Amygdala (tissue), 56 donors: ENCODE results near the gene PGK2.
"Not testable (repeated sequence)": the region's sequence is repeated elsewhere in the genome, so short reads cannot be mapped to it uniquely, and the experiment has no call there.

Experiments
- DNase-seq, 56 donors: peaks; one replicate each; lab custom pipeline; 2025; lab: John Stamatoyannopoulos, UW

The PGK2 gene

DNA sequence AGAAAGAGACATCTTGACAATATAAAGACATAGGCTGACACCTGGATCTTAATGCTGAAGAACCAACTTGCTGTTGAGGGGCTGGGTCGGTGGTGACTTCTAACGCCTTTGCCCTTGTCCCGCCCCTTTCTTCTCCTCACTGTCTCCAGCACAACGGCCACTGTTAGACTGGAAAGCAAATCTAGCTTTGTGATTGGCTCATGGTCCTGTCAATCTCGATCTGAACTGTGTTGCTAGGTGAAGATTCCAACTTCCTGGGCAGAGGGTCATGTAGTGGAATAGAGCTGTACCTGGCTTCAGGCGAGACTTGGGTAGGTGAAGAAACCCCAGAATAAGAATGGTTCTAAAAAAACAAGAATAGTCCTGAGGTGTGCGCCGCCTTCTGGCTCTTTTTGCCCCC, at the start of gene PGK2:
PGK2 (minus strand) TSS at position 110 of the 400 bp plus-strand sequence; CDS start at position 12, 98 bp downstream.
- DNase-seq, result no peak

DNA sequence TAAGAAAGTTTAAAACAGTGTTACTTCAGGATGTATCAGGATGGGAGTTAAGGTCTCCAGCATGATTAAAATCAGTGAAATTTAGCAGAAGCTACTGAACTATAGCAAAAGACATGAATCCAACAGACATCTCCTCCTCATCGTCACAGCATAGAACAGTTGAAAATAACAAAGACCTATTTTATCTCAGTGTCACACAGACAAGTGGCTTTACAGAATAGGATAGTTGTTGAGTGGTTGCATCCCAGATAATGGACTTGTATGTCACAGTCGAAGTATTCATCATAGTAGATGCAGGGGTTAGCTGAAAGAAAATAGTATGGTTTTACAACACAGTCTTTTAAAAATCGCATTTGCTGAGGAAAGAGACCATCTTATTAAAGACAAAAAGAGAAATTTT, 48.1 kb upstream of the PGK2 start:
- no peak for DNase-seq

DNA sequence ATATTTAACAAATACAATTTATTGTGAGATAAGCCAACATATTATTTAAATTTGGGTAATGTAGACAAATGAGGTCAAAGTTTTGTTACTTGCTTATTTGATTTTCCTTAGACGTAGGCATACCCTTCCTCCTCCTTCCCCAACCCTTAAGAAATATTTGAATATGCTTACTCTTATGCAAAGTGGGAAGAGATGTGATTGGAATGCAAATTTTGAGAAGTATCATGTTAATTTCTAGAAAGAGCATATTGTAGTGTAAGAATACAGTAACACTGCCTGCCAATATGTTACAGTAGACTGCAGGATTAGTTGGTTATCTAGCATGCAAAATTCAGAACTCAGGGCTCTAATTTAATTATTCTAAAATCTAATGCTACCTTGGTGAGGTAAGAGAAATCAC, 46.3 kb upstream of the PGK2 start:
- no peak for DNase-seq

DNA sequence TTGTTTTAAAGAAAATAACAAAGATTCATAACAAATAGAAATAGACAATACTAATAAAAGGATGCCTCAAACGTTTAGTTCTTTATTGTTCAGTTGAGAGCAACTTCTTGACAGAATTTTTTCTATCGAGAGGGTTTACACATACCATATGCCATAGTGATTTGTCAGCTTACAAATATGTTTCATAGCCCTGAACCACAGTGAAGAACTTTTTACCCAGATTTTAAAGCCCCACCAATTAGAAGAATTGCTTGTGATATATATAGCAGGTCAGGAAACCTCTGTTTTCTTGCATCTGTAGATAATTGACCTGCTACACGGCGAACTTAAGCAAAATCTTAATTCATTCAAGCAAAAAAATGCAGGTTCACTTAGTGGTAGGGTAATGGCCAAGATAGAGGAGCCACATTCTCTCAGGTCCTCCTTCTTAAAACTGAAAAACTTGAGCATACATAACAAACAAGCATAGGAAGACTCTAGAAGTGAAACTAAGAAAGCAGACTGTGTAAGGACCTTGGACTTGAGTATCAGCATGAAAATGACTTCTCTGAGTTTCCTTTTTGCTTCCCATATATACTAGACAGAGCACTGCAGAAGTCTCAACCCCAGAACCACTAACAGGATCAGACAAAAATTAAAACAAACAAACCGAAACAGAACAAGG, 39.8 kb upstream of the PGK2 start:
- DNase-seq, result no peak

DNA sequence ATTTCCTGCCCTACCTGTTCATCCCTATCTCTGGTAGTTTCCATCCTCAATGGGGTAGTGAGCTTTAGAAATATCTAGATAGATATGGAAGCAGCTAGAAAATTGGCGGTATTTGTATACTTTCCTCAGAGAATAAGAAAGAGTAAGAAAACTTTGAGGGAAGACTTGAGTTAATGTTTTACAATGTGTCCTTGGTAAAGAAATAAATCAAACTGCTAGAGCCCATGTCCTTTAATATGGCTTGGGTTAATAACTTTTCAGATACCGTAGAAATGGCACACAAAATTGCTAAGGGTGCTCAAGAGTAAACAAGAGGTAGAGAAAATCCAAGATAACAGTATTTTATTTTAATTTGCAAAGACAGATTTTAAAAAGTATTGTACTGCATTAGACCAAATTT, 28.1 kb upstream of the PGK2 start:
- DNase-seq, result no peak

DNA sequence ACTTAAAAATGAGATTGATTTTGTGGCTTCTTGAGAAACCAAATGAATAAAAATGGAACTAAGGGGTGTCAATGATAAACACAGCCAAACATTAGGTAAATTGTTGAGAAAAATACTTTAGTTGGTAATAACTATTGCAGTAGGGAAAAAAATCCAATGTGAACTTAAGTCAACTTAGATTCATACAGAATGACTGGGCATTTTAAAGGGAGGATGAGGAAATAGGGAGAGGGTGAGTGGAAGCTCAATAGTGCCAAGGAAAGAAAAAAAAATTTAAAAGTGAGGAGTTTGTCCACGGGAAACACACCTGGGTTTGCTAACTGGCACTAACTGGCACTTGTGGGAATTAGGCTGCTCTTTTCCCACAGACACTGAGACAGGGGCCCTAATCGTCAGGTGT, 26.2 kb upstream of the PGK2 start:
- DNase-seq, result no peak

DNA sequence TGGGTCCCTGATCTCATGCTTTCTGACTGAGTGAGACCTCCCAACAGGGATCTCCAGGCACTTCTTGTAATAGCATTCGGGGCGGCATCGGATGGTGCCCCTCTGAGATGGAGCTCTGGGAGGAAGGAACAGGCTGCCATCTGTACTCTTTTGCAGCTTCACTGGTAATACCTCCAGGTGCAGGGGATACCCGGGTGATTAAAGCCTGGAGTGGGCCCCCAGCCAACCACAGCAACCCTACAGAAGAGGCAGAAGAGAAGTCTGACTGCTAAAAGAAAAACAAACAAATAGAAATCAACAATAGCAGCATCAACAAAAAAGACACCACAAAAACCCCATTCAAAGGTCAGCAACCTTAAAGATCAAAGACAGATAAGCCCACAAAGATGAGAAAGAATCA, 19.1 kb upstream of the PGK2 start:
- no peak for DNase-seq

DNA sequence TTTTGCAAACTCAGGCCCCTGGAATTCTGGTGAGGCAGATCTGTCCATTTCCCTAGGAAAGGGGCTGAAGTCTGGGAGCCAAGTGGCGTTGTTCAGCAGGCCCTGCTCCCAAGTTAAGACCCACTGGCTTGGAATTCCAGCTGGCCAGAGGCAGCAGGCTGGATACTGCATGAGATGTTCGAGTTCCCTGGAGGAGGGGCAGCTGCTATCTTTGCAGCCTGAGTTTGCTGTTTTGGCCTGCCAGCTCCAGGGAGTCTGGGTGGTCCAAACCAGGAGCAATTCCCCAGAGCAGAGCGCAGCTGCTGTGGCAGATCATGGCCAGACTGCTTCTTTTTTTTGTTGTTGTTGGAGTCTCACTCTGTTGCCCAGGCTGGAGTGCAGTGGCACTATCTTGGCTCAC, 18.2 kb upstream of the PGK2 start:
- no peak for DNase-seq

DNA sequence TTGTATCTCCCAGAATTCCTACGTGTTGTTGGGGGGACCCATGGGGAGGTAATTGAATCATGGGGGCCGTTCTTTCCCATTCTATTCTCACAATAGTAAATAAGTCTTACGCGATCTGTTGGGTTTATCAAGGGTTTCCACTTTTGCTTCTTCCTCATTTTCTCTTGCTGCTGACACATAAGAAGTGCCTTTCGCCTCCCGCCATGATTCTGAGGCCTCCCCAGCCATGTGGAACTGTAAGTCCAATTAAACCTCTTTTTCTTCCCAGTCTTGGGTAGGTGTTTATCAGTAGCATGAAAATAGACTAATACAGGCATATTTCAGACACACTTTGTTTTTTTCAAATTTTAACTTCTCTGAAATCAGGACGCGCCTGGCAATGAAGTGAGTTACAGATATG, 14.4 kb upstream of the PGK2 start:
- DNase-seq, result no peak

DNA sequence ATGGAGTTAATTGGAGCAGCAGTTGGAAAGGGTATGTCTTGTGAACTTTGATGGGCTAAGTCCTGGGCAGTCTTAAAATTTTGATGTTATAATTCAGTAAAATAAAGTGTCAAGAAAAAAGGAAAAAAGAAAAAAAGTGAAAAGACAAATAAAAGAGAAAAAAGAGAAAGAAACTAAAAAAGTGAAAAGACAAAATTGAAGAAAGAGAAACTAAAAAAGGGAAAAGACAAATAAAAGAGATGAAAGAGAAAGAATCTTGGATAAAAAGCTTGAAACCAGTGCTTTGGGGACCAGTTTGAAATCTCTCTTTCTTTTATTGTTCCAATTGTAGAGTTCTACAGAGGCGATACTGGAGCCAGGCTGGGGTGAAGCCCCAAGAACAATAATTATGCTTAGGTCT, 12.0 kb upstream of the PGK2 start:
- no peak for DNase-seq

DNA sequence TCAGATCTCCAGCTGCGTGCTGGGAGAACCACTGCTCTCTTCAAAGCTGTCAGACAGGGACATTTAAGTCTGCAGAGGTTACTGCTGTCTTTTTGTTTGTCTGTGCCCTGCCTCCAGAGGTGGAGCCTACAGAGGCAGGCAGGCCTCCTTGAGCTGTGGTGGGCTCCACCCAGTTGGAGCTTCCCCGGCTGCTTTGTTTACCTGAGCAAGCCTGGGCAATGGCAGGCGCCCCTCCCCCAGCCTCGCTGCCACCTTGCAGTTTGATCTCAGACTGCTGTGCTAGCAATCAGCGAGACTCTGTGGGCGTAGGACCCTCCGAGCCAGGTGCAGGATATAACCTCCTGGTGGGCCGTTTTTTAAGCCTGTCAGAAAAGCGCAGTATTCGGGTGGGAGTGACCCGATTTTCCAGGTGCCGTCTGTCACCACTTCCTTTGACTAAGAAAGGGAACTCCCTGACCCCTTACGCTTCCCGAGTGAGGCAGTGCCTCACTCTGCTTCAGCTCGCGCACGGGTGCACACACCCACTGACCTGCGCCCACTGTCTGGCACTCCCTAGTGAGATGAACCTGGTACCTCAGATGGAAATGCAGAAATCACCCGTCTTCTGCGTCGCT, 9.9 kb upstream of the PGK2 start:
- not testable (repeated sequence) for DNase-seq

DNA sequence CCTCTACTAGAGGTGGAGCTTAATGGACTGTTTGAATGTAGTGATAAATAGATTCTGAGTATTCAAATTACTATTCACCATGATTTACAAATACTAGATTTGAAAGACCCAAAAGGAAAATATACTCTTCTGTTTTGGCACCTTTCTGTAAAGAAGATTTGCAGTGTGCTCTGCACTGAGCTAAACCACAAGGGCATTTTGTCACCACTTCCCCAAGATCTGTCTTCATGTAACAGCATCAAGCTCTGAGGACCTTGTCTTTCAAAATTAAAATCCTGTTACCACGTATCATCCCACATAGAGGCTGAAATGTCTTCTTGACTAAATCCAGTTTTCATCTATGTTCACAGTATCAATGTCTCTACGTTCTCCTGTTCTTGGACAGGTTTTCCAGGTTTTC, 3.3 kb upstream of the PGK2 start:
- no peak for DNase-seq

DNA sequence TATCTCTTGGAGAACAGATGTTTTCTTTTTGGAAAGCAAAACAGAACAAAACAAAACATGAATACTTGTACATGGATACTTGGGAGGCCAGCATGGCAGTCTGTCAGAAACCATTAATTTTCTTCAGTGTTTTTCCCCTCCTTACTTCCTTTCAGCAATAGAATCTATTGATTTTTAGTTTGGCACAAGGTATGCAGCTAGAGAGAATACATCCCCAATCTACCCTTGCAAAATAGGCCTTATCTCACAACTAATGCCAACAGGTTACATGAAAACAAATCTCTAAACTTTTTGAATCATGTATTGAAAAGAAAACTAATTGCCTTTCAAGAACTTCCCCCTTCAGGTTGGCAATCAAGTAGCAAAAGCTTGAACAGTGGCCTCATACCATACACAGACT, 2.8 kb downstream of the PGK2 start:
- no peak for DNase-seq

DNA sequence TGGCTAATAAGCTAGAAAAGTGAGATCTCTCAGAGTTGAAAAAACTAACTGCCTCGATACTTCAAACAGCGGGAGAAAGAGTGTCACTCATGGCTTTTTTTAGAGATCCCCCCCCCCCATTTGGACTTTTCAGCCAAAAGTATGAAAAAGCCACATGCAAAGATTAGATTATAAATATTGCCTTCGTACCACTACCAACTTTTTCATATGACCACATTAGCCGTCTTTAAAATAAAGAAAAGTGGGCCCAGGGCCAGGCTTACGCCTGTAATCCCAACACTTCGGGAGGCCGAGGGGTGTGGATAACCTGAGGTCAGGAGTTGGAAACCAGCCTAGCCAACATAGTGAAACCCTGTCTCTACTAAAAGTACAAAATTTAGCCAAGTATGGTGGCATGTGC, 4.4 kb downstream of the PGK2 start:
- no peak for DNase-seq

DNA sequence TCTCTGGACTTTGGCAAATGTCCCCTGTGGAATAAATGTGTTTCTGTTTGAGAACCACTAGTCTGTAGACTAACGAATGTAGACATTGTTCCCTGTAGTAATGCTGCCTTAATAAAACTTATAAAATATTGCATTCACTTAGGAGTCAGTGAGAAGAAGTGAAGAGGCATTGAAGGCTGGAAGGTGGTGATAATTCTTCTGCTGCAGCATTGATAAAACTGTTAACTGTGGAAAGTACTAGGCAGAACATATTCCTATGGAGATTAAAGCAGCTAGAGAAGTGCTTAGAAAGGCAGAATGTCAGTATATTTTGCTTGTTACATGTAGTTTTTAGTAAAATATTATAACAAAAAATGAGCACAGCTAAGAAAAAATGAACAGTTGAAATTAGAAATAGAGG, 4.8 kb downstream of the PGK2 start:
- DNase-seq, result no peak

DNA sequence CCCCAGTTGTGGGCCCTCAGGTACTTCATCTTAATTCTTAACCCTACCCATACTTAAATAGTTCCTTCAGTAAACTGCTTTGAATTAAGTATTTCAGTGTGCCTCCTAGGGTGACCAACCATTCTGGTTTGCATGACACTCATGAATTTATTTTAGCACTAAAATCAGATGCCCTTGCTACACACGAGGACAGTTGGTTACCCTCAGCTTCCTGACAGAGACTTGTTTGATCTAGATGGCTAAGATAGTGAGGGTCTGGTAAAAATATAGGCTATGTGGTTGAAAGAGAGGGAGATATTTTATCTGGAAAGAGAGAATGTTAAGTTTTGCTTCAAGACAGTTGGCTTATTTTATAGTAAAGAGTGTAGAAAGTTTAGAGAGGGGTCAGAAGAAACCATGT, 10.6 kb downstream of the PGK2 start:
- no peak for DNase-seq

DNA sequence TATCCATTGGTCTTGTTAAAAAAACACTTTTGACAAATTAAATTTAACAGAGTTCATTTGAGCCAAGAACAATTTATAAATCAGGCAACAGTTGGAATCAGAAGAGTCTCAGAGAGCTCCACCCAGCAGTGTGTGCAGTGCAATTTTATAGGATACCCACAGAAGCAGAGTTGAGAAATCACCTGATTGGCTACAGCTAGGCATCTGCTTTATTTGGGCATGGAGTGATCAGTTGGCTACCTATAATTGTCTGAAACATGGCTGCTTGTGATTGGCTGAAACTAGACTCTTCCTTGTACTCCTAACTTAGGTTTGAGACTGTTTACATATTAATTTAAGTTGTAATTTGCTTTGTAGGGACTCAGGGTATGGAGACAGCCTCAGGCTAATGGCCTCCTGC, 12.0 kb downstream of the PGK2 start:
- no peak for DNase-seq

DNA sequence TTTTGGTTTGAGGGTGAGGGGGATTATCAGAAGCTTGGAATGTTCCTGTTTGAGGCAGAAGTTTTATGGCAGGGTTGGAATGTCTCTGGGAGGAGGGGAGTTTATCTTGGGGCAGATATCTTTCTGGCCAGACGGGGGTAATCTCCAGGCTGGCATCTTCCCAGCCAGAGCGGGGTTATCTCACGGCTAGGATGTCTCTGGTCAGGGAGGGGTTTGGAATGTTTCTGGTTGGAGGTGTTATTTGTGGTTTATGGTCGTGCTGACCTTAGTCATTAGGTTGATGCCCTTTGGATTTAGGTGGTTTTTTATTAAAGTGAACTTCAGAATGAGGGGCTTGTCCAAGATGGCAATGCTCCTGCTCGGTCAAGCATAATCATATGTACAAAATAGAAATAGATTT, 14.8 kb downstream of the PGK2 start:
- no peak for DNase-seq

DNA sequence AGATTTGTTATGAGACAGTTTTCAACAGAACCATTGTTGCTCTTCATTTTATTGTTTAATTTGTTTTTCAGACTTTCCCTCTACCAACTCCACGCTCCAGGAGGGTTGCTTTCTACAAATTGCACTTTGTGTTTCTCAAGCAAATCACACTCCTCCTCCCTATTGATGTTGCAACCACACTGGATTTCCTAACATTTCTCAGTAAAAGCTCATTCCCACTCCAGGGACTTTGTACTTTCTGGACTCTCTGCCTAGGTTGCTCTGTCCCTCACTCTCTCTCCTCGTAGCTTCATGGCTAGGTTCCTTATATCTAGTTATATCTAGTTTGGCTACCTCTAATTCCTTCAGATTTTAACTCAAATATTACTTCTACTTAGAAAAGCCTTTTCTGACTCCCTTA, 20.3 kb downstream of the PGK2 start:
- DNase-seq, result no peak

DNA sequence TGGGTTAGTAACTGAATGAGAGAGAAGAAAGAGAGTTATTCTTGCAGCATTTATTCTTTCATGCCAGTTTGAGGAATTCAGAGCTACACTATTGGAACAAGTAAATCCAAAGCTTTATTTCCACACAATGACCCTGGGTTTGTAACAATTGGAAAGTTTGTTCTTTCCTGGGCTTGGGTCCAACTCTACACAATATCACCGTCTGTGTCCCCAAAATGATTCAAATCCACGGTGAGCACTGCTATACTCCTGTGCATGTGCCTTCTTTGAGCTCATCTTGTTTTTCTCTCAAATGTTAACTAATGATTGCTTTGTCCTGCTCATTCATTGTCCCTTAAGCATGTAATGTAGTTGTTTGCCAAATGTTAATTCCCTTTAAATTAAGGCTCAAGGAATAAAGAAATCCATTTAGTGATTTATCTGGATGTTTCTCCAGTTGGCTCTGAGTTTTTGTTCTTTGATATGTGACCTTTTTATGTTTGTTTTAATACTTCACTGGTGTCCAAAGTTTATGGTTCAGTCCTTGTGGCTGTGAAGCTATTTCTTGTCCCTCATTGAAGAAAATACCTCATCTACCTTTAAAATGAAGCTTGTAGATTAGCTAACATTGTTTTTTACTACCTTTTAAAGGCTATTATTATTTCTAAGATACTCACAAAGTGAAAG, 22.4 kb downstream of the PGK2 start:
- no peak for DNase-seq

DNA sequence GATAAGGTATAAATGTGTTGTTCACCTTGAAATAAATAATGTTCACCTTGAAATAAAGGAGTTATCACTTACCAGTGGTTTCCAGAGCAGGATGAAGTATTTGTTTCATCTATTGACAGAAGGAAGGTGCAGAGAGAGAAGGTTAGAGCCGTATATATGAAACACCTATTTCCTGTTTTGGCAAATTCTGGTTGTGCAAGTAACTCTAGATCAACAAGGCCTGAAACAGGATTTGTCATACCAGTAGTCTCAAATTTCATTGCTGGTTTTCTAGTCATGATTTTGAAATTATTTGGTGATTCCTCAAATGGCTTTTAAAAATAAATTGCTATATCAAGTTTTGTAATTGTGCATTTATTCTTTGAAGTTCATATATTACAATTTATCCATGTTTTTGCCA, 42.8 kb downstream of the PGK2 start, which contains the start of gene CRISP3:
CRISP3 (minus strand) TSS at position 130 of the 400 bp plus-strand sequence; CDS start at position 109, 21 bp downstream.
- DNase-seq, result no peak

DNA sequence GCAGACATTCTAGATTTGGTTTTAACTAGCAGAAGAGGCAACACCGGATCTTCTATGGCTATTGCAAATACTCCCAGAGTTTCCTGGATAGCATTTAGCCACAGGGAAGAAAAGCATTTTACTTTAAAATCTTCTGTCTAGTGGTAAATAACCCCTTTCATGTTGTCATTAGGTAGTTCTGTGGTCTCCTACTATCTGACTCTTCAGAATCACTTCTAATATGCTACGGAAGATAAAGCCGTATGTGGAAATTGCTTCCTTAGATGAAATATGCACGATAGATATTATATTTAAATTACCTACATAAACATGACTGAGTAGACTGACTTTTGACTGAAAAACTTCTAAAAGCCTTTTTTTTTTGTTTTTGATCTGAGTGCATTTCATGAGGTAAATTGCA, 43.7 kb downstream of the PGK2 start:
- DNase-seq, result no peak
